Activated naive CD4-positive, alpha-beta T cell treated with anti-CD3 and anti-CD28 coated beads, Interleukin-2, amount 50 U/mL, for 16 hours (primary cell): Measurements from ENCODE around the gene UNKL.

Source experiments
- DNase-seq: peaks from one replicate; pipeline ENCODE4 v3.0.0-alpha.2; 2020

The UNKL gene

DNA sequence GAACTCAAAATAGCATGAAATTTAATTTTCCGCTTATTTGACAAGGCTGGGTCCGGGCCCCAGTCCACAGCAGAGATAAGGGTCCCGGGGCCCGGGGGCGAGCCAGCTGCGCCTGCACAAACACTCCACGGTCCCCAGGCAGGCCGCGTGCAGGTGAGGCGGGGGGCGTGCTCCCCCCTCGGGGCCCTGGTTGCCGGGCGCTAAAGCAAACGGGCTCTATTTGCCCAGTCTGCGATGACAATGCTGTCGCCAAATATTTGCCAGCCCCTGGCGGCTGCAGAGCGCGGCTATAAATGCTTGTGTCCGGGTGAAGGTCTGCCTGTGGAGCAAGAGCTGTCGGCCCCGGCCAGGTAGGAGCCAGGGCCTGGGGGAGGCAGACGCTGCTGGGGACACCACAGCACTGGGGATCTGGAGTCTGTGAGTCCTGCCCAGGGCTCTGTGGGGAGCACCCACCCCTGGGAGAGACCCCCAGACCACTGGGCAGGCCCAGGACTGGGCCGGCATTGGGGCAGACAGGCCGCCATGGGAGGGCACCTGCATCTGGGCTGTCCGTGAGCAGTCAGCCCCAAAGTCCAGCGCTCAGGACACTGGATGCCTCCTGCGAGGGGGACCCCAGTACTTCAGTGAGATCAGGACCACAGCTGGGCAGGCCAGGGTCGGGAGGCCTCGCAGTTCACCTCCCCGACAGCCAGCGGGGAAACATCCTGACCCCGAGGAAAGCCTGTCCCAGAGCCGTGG, 16.4 kb upstream of the UNKL start, which contains the start of gene PERCC1:
Gene PERCC1, plus strand, starts transcription at position 320 of the 738 bp plus-strand sequence. CDS start 1,516 bp downstream, outside the sequence.
- no peak for DNase-seq

DNA sequence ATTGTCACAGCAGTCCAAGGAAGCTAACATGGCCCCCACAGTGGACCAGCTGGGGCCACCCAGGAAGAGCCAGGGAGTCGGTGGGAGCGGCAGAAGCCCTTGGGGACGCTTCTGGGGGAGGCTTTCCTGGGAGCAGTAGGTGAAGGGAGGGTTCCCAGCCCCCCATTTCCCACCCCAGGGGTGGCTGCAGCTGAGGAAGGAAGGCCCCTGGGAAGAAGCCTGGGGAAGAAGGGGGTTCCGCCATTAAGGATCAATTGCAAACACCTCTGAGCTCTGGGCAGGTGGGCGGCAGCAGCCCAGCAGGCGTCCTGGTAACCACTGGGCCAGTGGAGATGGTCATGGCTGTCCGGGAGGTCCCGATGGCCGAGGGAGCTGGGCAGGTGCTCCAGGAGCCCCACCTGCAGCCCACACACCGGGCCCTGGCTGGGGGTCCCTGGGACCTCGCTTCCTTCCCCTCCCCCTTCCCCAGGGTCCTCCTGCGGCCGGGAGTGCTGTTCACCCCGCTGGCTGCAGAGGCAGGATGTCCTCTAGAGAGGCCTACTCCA, 15.8 kb upstream of the UNKL start:
- DNase-seq: no peak

DNA sequence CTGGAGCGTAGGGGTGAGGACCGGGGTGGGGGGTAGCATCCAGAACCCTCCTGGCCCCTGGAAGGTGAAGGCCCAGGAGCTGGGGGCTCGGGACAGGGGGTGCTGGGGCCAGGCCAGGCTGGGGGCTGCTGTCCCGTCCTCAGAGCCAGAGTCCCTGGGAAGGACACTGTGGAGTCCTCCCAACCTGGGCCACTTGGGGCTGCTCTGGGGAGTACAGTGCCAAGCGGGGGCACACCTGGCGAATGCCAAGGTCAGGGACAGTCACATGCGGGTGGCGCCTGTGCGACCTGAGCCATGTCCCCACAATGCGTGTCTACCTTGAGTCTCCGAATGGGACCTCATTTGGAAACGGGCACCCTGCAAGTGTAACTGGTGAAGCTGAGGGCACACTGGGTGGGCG, 15.1 kb upstream of the UNKL start:
- no peak for DNase-seq

DNA sequence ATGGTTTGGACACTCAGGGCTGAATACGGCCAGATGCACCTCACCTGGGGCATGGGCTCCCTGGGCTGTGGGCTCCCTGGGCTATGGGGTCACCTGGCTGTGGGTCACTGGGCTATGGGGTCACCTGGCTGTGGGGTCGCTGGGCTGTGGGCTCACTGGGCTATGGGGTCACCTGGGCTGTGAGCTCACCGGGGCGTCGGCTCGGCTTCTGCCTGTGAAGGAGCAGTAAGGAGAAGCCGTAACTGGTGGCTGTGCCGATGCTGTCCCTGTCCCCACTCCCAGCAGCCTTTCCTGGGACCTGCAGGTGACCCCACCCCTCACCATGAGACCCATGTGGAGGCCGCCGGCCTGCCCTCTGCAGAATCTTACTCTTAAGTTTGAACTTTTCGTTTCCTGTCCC, 14.5 kb upstream of the UNKL start:
- DNase-seq: no peak

DNA sequence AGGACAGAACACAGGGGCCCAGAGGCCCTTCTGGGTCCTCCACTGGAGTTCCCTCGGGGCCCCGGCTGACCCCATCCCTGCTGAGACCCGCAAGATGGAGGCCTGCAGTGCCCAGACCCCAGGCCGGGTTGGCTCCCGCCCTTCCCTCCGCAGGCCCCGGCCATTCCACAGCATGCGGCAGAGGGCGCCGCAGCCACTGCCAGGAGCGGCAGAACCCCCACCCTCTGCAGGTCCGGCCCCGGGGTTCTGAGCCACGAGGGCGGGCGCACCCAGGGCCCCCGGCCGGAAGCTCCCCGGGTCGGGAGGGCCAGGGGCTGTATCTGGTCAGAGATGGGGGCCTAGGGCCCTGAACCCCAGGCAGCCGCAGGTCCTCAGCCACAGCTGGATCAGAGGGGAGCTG, 14.0 kb upstream of the UNKL start:
- DNase-seq: peak; percentile 57

DNA sequence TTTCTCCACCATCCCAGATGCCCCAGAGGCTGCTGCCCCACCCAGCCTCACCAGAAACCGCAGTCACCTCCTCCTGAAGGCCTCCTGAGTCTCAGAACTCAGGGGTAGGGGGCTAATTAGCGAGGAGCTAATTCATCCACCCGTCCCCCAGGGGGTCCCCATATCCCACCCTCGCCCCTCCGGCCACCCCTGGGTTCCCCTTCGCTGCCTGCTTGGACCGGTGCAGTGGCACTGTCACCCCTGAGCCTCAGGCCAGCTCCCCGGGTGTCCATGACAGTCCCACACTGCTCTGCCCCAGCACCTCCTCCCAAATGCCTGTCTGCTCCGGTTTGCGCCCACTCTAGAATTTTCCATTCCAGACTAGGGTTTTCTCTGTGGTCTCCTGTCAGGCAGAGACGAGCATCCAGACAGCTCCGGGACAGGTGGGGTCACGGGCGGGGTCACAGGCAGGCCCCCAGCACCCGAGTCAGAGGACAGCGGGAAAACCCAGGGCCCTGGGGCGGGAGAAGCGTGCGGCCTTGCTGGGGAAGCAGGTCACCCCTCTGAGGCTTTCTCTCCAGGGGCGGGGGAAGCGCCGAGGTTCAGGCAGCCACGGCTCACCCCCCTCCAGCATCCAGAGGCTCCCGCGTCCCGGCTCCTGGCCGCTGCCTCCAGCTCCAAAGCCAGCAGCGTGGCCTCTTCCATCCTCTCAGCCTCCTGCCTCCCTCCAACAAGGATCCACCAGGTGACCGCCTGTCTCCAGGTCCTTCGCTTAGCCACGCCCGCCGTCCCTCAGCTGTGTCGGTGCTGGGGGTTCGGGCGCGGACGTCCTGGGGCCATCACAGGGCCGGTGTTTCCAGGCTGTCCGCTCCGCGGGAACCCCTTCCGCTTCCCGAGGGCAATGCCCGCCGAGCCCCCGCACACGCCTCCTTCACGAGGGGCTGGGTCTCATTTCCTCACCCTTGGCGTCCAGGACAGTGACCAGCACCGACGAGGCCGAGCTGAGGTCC, 13.3 kb upstream of the UNKL start:
- no peak for DNase-seq

DNA sequence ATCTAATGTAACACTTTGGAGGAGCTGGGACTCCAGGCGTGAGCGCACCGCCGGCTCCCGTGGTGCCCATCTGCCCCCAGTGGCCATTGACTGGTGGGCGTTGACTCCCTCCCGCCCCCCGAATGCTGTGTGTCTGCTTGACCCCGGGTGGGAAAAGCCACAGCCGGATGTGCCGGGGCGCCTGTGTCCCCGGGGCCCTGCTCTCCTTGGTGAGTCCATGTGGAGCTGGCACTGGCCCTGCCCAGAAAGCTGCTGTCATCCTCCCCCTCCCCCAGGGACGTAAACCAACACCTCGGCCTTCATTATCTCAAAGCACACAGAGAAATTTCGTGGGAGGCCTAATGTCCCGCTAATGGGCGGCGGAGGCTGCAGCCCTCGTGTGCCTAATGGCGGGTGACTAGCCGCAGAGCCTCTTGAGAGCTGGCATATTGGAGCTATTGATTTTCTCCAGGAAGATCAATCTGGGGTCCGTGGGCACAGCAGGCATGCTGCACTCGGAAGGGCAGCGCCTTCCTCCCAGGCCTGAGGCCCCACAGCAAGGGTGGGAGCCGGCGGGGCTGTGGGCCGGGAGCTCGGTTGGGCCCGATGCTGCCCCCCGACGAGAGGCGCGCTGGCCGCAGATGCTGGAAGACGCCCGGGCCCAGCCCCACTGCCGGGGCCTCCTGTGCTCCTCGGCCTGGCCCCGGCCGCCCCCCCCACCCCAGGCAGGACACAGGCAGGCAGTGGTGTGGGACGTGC, 12.4 kb upstream of the UNKL start:
- DNase-seq: no peak

DNA sequence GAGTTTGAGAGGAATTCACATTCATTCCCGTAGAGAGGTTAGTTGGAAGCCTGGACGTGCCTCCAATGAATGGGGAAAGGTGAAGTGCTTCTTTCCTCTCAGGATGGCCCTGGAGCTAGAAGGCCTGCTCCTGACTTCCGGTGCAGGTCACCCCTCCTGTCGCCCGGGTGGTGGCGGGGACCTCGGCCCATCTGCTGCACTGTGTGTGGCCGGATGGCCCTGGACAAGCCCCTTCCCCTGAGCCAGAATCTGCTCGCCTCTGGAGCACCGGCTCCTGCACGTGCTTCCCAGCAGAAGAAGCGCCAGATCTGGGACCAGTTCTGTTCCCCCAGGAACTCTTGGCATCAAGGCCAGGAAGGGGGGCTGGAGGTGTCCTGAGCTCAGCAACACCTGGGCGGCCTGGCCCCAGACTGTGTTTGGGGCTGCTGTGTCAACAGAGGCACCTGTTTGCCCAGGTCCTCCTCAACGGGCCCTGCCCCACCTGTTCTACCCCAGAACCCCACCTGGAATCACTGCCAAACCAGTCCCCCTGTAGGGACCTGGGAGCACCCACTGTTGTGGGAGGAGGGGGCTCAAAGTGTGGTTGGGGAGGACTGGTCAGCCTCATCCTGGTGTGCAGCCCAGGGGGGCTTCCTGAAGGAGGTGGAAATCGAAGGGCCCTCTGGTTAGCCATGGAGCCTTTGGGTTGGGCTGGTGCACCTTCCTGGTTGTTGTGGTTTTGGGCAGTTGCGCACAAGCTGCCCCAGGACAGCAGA, 11.3 kb upstream of the UNKL start:
- no peak for DNase-seq

DNA sequence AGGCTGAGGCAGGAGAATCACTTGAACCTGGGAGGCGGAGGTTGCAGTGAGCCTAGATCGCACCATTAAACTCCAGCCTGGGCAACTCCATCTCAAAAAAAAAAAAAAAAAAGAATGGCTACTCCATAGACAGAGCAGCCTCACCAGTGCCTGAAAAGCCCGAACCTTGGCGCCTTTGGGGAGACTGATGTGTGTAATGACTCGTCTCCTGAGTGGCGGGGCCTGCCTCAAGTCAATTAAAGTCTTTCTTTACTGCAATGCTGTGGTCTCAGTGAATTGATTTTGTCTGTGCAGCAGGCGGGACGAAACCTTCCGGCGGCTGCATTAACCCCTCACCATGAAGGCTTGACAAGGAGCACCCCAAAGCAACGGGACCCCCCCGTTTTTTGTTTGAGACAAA, 9.5 kb upstream of the UNKL start:
- DNase-seq: no peak

DNA sequence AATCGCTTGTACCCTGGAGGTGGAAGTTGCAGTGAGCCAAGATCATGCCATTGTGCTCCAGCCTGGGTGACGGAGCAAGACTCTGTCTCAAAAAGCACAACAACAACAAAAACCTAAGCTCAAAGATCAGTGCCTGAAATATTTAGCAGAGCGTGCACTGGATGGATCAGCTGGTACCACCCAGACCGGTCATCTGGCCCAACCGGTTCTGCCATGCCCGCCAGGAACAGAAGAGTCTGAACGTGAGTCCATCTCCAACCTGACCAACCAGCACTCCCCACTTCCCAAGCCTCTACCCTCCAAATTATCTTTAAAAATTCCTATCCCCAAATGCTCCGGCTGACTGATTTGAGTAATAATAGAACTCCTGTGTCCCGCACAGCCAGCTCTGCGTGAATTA, 7.6 kb upstream of the UNKL start:
- DNase-seq: no peak

DNA sequence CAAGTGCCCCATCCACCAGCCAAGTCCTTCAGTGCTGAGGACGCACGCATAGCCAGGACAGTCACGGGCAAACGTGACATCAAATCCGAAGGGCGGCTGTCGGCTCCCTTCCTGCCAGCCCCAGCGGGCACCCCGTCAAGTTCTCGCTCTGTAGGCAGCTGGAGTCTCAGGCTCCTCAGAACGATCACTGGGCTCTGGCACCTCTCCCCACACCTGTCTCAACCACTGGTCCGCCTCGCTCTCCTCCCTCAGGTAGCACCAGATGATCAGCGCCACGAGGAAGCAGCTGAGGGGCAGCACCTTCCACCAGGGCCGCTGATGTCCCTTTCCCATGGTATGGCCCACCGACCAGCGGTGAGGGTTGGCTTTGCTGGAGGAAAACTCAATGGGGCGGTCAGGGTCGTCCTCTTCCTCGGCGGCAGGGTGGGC, 5.6 kb upstream of the UNKL start:
- DNase-seq: no peak

DNA sequence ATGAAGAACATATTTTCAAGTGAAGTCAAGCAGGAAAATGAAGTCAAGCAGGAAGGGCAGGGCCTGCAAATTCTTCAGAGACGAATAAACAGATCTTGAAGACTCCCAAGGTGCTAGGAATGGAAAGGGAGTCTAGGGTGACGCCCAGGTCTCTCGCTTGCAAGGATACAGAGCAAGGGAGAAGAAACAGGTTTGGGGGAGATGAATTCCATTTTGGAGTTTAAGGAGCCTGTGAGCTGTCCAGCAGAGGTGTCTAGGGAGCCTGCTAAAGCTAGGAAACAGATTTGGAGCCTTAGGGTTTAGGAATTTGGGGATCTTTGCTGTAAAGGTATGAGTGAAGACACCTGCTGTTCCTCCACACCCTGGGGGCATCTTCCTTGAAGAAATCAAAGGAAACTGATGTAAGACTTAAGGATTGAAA, 2.0 kb upstream of the UNKL start:
- no peak for DNase-seq

DNA sequence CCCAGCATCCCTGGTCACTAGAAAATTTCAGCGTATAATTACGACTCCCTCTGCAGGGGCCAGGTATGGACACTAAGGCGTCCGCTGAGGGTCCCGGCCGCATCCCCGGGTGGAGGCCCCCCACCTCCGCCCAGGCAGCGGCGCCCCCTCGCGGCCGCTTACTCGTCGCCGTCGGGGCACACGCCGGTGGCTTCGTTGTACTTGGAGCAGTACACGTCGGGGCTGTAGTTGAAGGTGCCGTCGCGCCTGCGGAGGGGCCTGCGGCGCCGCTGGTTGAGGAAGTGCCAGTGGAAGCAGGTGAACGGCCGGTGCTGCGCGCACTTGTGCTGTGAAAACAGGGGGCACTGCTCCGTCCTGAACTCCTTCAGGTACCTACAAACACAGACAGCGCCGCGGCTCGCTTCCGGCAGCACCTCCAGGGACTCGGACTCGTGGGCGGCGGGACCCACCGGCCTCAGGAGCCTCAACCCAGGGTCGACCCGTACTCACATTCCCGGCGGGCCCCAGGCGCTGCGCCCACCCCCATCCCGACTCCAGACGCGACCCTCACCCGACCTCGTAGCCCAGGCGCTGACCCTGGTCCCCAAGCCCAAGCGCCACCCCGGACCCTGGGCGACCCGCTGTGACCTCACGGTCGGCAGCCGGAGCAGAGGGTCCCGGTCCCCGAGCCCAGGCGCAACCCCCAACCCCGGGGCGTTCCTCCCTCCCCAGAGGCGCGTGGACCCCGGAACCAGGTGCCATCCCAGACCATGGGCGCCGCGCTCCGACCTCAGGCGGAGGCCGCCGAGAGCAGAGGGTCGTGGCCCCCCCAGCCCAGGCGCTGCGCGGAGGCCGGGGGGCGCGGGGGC, 596 bp downstream of the UNKL start:
- peak; percentile 71 for DNase-seq

DNA sequence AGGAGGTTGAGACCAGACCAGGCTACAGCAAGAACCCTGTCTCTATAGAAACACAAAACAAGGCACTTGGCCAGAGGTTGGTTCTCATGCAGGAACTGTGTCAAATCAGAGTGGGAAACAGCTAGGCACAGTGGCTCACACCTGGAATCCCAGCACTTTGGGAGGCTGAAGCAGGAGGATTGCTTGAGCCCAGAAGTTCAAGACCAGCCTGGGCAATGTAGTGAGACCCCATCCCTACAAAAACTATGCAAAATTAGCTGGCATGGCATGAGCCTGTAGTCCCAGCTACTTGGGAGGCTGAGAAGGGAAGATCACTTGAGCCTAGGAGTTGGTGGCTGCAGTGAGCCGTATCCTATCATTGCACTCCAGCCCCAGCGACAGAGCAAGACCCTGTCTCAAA, 1.7 kb downstream of the UNKL start:
- DNase-seq: no peak

DNA sequence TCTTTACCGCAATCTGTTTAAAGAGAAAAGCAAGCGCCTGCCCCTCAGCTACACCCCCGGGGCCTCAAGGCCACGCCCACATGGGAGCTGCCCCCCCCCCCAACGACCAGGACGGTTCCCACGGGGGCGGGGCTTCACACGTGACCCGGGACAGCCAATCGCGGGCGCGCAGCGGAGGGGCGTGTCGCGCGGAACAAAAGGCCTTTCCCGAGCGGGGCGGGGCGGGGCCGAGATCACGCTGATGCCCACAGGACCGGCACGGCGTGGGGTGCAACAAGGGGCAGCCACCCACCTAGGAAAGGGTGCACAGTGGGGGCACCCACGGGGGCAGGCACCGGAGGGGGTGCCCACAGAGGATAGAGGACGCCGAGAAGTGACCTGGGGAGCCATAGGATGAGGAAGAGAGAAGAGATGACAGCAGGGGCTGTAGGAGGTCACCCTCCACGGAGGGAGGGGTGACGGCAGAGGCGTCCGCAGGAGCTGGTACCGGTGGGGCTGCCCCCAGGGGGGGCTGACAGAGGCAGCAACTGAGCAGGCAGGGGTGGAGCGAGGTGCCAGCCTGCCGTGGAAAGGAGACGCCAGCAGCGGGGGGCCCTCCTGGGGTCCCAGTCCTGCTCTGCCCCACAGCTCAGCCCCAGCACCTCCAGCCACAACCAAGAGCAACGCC, 6.2 kb downstream of the UNKL start:
- DNase-seq: peak; percentile 96

DNA sequence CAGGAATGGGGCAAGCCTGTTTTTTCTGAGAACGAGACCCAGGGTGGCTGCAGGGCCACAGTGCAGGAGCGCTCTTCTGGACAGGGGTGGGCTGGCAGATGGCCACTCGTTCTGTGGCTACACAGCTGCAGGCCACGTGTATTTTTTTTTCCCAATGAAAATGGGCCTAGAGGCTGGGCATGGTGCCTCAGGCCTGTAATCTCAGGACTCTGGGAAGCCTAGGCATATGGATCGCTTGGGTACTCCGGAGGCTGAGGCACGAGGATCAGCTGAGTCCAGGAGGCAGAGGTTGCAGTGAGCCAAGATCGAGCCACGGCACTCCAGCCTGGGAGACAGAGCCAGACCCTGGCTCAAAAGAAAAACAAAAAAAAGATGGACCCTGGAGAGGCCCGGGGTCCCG, 6.8 kb downstream of the UNKL start:
- no peak for DNase-seq

DNA sequence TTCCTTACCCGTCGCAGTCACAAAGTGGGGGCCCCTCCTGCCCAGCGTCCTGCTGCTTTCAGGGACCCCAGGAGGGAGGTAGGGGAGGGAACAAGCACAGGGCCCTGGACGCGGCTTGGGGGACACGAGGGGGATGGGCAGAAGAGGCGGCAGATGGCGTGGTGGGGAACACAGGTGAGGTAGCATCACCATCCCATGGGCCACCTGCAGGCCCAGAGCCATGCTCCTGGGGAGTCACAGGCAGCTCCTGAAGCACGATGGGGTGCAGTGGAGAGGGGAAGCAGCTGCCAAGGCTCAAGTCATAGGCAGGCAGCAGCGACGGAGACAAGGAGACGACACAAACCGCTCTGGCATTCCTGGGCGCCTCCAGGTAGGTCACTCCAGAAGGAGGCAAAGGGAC, 10.8 kb downstream of the UNKL start:
- DNase-seq: no peak

DNA sequence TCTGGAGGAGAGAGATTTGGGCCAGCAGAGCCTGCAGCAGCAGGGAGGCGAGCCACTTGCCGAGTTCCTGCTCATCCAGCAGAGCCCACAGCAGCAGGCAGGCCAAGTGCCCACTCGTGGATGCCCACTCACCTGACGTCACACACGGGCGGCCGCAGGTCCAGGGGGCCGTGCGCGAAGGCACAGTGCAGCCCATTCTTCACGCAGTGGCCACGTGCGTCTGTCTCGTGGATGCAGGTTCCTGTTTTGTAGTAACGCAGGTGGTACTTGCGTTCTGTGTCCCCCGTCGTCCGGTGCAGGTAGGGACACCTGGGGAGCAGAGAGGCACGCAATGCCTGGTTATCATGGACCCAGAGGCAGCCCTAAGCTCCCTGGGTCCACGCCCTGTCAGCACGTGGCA, 11.5 kb downstream of the UNKL start:
- DNase-seq: no peak

DNA sequence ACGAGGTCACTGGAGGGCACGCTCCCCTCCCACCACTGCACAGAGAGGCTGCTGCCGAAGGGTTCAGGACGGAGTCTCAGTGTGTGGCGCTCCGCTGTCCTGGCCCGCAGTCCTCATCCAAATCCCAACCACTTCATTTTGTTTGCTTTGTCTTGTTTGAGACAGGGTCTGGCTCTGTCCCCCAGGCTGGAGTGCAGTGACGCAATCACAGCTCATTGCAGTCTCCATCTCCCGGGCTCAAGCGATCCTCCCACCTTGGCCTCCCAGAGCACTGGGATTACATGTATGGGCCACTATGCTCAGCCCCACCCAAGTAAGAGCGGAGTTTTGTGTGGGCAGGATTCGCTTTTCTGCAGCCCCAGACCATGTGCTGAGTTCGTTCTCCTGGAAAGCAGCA, 12.7 kb downstream of the UNKL start:
- no peak for DNase-seq

DNA sequence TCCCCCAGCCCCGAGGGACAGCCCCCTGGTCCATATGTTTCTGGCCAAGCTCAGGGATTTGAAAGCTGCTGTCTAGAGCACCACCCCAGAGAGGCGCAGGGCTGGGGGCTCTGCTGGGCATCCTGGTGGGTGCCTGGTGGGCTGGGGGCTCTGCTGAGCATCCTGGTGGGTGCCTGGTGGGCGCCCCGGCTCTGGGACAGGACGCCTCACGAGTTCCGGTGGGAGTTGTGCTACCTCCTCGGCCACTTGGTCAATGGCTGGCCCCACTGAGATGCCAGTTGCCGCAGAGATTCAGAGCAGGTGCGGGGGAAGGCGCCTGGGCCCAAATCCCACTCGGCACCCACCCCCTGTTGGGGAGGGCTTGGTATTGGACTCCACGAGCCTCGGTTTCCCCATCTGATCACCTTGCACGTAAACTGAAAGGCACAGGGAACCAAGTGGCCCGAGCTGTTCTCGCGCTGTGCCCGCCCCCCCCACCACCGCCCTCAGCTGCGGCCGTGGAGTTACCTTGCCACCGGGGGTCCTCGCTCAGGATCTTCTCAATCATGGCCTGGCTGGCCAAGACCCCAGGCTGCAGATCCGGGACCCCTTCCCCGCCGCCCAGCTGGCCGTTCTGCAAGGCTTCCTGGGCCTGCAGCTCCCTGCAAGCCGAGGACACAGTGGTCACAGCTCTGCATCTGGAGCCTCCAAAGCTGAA, 13.3 kb downstream of the UNKL start:
- no peak for DNase-seq
